Natural killer cell treated with Interleukin-12 subunit alpha and Interleukin-12 subunit beta and Interleukin-15 and Interleukin-18, amount 100 ng/mL, for 72 hours (primary cell): ENCODE measurements around the gene SLC19A2. TPM values are rescaled to one million over a fixed set of nuclear protein-coding genes. Genes with fewer than 3 reads are reported as not detected.
A peak's percentile ranks its signal among the peaks of the same experiment; 100 is the strongest.

Source experiments
- ATAC-seq, 2 donors: fragments of 150-1000 bp; cut with Tn5 transposase in 1 of 2; sonication (Bioruptor Pico), chemical (Tn5 transposase) in 1 of 2; 2 replicates each; pipeline ENCODE4 v1.10.0; 2021
- DNase-seq: peaks from one replicate; pipeline ENCODE4 v3.0.0; 2022; ENCODE audit warnings: low spot score
- H3K27ac Mint-ChIP-seq, 2 donors: 1 replicate in 1 of 2; 2 replicates in 1 of 2; pipeline ENCODE4 v1.8.0; 2022; ENCODE audit warnings: mixed read lengths in 2 of 2, mild to moderate bottlenecking in 1 of 2, moderate library complexity in 1 of 2
- H3K27me3 Mint-ChIP-seq, 2 donors: 1 replicate in 1 of 2; 2 replicates in 1 of 2; pipeline ENCODE4 v1.8.0; 2022; ENCODE audit warnings: mixed read lengths in 2 of 2
- H3K36me3 Mint-ChIP-seq: one replicate; pipeline ENCODE4 v1.8.0; 2022; ENCODE audit warnings: mixed read lengths
- H3K4me1 Mint-ChIP-seq, 2 donors: 1 replicate in 1 of 2; 2 replicates in 1 of 2; pipeline ENCODE4 v1.8.0; 2022; ENCODE audit warnings: low read depth in 2 of 2, mixed read lengths in 2 of 2, mild to moderate bottlenecking in 1 of 2
- H3K4me3 Mint-ChIP-seq: one replicate; pipeline ENCODE4 v1.8.0; 2022; ENCODE audit warnings: mixed read lengths
- H3K9me3 Mint-ChIP-seq: 2 replicates; pipeline ENCODE4 v1.8.0; 2022; ENCODE audit warnings: mixed read lengths
- total RNA-seq, 2 donors: library from RNA; stranded (reverse); gene quantifications; one replicate each; pipeline ENCODE4 v1.2.3, GENCODE V29; 2022

The SLC19A2 gene
- total RNA-seq, 2 donors from 2014 or later, result 6.3 to 8.0 TPM

DNA sequence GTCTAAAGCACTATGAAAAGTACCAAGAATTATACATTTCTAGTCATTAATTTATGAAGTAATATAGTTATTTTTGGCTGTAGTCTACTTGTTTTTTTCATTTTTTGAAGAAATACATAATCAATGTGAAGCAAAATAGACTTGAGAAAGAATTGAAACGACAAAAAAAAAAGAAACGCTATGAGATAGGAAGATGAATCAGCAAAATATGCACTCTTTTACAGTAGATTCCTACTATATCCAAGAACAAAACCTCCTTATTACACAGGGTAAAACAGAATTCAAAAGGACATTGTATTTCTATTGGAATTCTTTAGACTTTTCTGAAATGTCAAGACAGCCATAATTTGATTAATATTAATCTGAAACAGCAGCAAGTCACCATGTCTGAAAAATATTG, 32.8 kb downstream of the SLC19A2 start:
- no peak overlapping the region for H3K27ac Mint-ChIP-seq
- no peaks in the 10 kb centered on the region for H3K9me3 Mint-ChIP-seq
- no peak for ATAC-seq
- H3K4me3 Mint-ChIP-seq, result no peak overlapping the region
- H3K27me3 Mint-ChIP-seq, result peaks cover 17 to 32% of the 10 kb centered on the region in 2 donors
- DNase-seq, result no peak
- H3K36me3 Mint-ChIP-seq, result peaks cover 8% of the 10 kb centered on the region
- H3K4me1 Mint-ChIP-seq, result peaks cover 0 to 4% of the 10 kb centered on the region in 2 donors

DNA sequence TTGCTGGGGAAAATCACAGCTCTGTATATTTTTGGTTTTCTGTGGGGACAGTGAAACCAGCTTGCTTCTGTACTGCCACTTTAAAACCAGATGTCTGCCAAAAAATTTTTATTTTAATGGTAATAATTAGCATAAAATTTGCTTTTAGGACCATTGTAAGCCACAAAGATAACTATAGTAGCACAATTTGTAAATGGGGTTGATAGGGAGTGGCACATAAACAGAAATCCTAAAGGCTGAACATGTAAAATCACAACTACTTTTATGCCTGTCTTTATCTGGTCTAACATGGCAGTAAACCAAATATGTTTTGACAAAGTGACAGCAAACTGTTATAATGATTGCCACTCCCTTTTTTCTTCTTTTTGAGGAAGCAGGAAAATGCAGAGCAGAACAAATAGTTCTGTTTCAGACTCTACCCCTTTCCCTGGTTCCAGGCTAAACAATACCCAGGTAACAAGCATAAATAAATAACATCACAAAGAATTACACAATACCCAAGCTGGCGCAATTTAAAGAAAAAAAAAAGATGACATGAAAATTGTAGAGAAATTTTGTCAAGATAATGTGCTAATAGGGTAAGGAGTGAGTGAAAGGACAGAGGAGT, 34.4 kb downstream of the SLC19A2 start:
- H3K9me3 Mint-ChIP-seq, result no peaks in the 10 kb centered on the region
- peaks cover 17 to 32% of the 10 kb centered on the region in 2 donors for H3K27me3 Mint-ChIP-seq
- no peak for DNase-seq
- no peaks in the 10 kb centered on the region for H3K36me3 Mint-ChIP-seq
- H3K4me3 Mint-ChIP-seq, result no peak overlapping the region
- ATAC-seq, result no peak
- H3K27ac Mint-ChIP-seq, result no peak overlapping the region
- H3K4me1 Mint-ChIP-seq, result peaks cover 0 to 4% of the 10 kb centered on the region in 2 donors

GRCh38 chr1:169443923-169444322, 41.8 kb downstream of the SLC19A2 start:
- DNase-seq, result no peak
- H3K4me3 Mint-ChIP-seq, result no peak overlapping the region
- peaks cover 25 to 30% of the 10 kb centered on the region in 2 donors for H3K27me3 Mint-ChIP-seq
- no peak for ATAC-seq
- H3K27ac Mint-ChIP-seq, result no peak overlapping the region
- no peaks in the 10 kb centered on the region for H3K36me3 Mint-ChIP-seq
- no peaks in the 10 kb centered on the region for H3K9me3 Mint-ChIP-seq
- no peaks in the 10 kb centered on the region for H3K4me1 Mint-ChIP-seq

- ATAC-seq (peak; percentile 86 to 89), DNase-seq (peak; percentile 71)
- Mint-ChIP-seq H3K9me3 (peaks cover 5% of the 10 kb centered on the region), H3K36me3 (peaks cover 7% of the 10 kb centered on the region), H3K27me3 (peaks cover 67 to 72% of the 10 kb centered on the region in 2 donors), H3K4me1 (peaks cover 6 to 8% of the 10 kb centered on the region in 2 donors), H3K27ac (peak within 1 kb of the TSS; percentile 5 to 12), H3K4me3 (peak within 1 kb of the TSS; percentile 93)
Observed at GRCh38 chr1:169427081-169427641, 58.6 kb downstream of the SLC19A2 start, which contains the start of gene CCDC181. CCDC181 (minus strand) TSS chr1:169427474; CDS start chr1:169424927, 2,547 bp downstream.

GRCh38 chr1:169426174-169426705, 59.5 kb downstream of the SLC19A2 start:
- H3K9me3 Mint-ChIP-seq, result peaks cover 5% of the 10 kb centered on the region
- no peak overlapping the region for H3K4me3 Mint-ChIP-seq
- no peak overlapping the region for H3K27ac Mint-ChIP-seq
- peaks cover 62 to 72% of the 10 kb centered on the region in 2 donors for H3K27me3 Mint-ChIP-seq
- H3K36me3 Mint-ChIP-seq, result no peaks in the 10 kb centered on the region
- DNase-seq (no peak), ATAC-seq (no peak)
- H3K4me1 Mint-ChIP-seq, result peaks cover 6 to 8% of the 10 kb centered on the region in 2 donors

GRCh38 chr1:169421309-169421708, 64.4 kb downstream of the SLC19A2 start:
- Mint-ChIP-seq H3K27ac (no peak overlapping the region), H3K9me3 (no peaks in the 10 kb centered on the region), H3K4me1 (no peaks in the 10 kb centered on the region), H3K27me3 (peaks cover 33 to 45% of the 10 kb centered on the region in 2 donors), H3K36me3 (no peaks in the 10 kb centered on the region), H3K4me3 (no peak overlapping the region)
- ATAC-seq, result no peak
- no peak for DNase-seq

- Mint-ChIP-seq H3K9me3 (peaks cover 7% of the 10 kb centered on the region), H3K27ac (no peak overlapping the region), H3K4me1 (no peaks in the 10 kb centered on the region), H3K36me3 (peaks cover 6% of the 10 kb centered on the region), H3K4me3 (no peak overlapping the region), H3K27me3 (peaks cover 7 to 11% of the 10 kb centered on the region in 2 donors)
- ATAC-seq, result no peak
- no peak for DNase-seq
Observed at GRCh38 chr1:169414952-169415351, 70.8 kb downstream of the SLC19A2 start.

Other genes with a start within 250 kb of the SLC19A2 start
- gene NME7, start 118.1 kb downstream of the SLC19A2 start, total RNA-seq, result 10 to 100 TPM in 1 of 2 donors, 1 to 10 TPM in 1; 8.8 to 10.8 TPM
- gene BLZF1, start 117.7 kb downstream of the SLC19A2 start, total RNA-seq, result 10 to 100 TPM; 13.9 to 14.3 TPM
- gene CCDC181, start 58.5 kb downstream of the SLC19A2 start, total RNA-seq, result under 1 TPM; 0.14 to 0.31 TPM
- gene F5, start 100.5 kb upstream of the SLC19A2 start, total RNA-seq, result under 1 TPM; 0.47 to 0.55 TPM
- gene SELP, start 144.2 kb upstream of the SLC19A2 start, total RNA-seq, result not detected
- gene SELL, start 225.7 kb upstream of the SLC19A2 start, total RNA-seq, result 10 to 100 TPM; 29.5 to 66.8 TPM
- gene SELE, start 248.1 kb upstream of the SLC19A2 start, total RNA-seq, result not detected